GM12873 (cell line): Measurements from ENCODE around the gene XPO6.

ENCODE experiments used
- TF ChIP-seq, protein P1 (sequence below): IDR thresholded peaks from 2 replicates; pipeline ENCODE4 v1.5.1; 2012; ENCODE audit warnings: low read depth, mild to moderate bottlenecking, moderate library complexity, low read length, control low read depth; ENCODE audit not compliant: insufficient read depth; ENCODE audit errors: missing control alignments

The XPO6 gene

GRCh38 chr16:28064150-28064549, 147.6 kb downstream of the XPO6 start:
- TF ChIP-seq, protein P1, sequence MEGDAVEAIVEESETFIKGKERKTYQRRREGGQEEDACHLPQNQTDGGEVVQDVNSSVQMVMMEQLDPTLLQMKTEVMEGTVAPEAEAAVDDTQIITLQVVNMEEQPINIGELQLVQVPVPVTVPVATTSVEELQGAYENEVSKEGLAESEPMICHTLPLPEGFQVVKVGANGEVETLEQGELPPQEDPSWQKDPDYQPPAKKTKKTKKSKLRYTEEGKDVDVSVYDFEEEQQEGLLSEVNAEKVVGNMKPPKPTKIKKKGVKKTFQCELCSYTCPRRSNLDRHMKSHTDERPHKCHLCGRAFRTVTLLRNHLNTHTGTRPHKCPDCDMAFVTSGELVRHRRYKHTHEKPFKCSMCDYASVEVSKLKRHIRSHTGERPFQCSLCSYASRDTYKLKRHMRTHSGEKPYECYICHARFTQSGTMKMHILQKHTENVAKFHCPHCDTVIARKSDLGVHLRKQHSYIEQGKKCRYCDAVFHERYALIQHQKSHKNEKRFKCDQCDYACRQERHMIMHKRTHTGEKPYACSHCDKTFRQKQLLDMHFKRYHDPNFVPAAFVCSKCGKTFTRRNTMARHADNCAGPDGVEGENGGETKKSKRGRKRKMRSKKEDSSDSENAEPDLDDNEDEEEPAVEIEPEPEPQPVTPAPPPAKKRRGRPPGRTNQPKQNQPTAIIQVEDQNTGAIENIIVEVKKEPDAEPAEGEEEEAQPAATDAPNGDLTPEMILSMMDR: no peak

DNA sequence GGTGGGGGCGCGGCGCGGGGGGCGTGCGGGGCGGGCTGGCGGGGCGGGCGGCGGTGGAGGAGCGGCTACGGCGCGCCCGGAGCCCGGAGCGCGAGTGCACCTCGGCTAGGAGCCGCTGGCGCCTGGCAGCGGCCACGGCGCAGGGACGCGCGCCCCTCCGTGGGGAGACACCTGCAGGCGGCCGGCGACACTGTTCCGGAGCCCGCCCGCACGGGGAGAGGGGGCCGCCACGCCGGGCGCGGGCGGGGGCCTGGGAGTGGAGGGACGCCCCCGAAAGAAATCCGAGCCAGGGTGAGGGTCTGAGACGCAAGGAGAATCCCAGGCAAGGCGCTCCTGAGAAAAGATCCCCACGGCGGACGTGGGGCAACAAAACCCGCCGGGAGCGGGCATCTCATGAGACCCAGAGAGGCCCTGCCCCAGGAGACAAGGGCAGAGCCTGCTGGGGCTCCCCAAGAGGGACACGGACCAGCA, 148.1 kb downstream of the XPO6 start, which contains the start of gene GSG1L:
TSS of gene GSG1L (minus strand) at position 124 of the 471 bp plus-strand sequence. CDS start 290 bp downstream, outside the sequence.
- TF ChIP-seq, protein P1: no peak

- TF ChIP-seq, protein P1: no peak
Observed at GRCh38 chr16:28062847-28063521, 148.8 kb downstream of the XPO6 start.

- TF ChIP-seq, protein P1: no peak
Observed at GRCh38 chr16:28062261-28062846, 149.4 kb downstream of the XPO6 start.

GRCh38 chr16:28061352-28062101, 150.2 kb downstream of the XPO6 start:
- TF ChIP-seq, protein P1: no peak

GRCh38 chr16:28059841-28060575, 151.8 kb downstream of the XPO6 start:
- TF ChIP-seq, protein P1: no peak
